ENCODE data around the gene DYNC2H1. TPM values are rescaled to one million over a fixed set of nuclear protein-coding genes. Genes with fewer than 3 reads are reported as not detected.

Gene DYNC2H1
- total RNA-seq, 1 experiment from 2014 or later = 28.9 TPM

- Histone ChIP-seq H3K27ac (ENCODE audit: low read length) (no peak overlapping the region), H3K27me3 (ENCODE audit: low read length) (no peaks in the 10 kb centered on the region), H3K4me3 (ENCODE audit: low read length) (no peak overlapping the region), H3K9me3 (ENCODE audit: low read length) (no peaks in the 10 kb centered on the region), H3K9me2 (replicated peaks; ENCODE audit: low read length) (no peaks in the 10 kb centered on the region), H3K4me1 (ENCODE audit: insufficient read depth, low read length) (peaks cover 5% of the 10 kb centered on the region), H3K4me2 (ENCODE audit: low read length) (no peak overlapping the region), H3F3A (ENCODE audit: low read length, unreplicated experiment) (no peaks in the 10 kb centered on the region), H3K36me3 (ENCODE audit: low read depth, low read length) (no peaks in the 10 kb centered on the region), H3K79me2 (ENCODE audit: low read length) (no peaks in the 10 kb centered on the region), H3K9ac (ENCODE audit: low read length) (no peak overlapping the region), H4K20me1 (ENCODE audit: low read length) (no peaks in the 10 kb centered on the region), H2AFZ (ENCODE audit: low read length) (no peak overlapping the region)
- intact Hi-C loops (cut with micrococcal nuclease) = no loop called here
- no peak for TF ChIP-seq EZH2phosphoT487 (IDR thresholded peaks at IDR 0.05; ENCODE audit: borderline replicate concordance, low read length)
- no peak for TF ChIP-seq CTCF (conservative IDR thresholded peaks at IDR 0.05; ENCODE audit: low read depth, low read length)
- TF ChIP-seq EZH2 (IDR thresholded peaks at IDR 0.05; ENCODE audit: low read length, unreplicated experiment) = no peak
- CTCF ChIA-PET = no interaction called here
- POLR2A ChIA-PET (ENCODE audit: unreplicated experiment) = interaction anchor here (0.6 kb wide), 1 partner anchor 319 kb away, joined by 3 read pairs; no protein-coding TSS in a partner anchor
- BruUV-seq (replicated peaks) = no TSS peak
- peak; percentile 9 for DNase-seq
- ATAC-seq = peak; percentile 31; the same call in 1 of the 2 replicates
Observed at GRCh38 chr11:103215812-103216211, 106.6 kb downstream of the DYNC2H1 start.

GRCh38 chr11:103220133-103220532 is 110.9 kb downstream of the DYNC2H1 start:
- Histone ChIP-seq H3K4me3 (ENCODE audit: low read length) (no peak overlapping the region), H3K27ac (ENCODE audit: low read length) (no peak overlapping the region), H3K36me3 (ENCODE audit: low read depth, low read length) (no peaks in the 10 kb centered on the region), H3K27me3 (ENCODE audit: low read length) (no peaks in the 10 kb centered on the region), H3K9me2 (replicated peaks; ENCODE audit: low read length) (no peaks in the 10 kb centered on the region), H3F3A (ENCODE audit: low read length, unreplicated experiment) (no peaks in the 10 kb centered on the region), H4K20me1 (ENCODE audit: low read length) (no peaks in the 10 kb centered on the region), H3K79me2 (ENCODE audit: low read length) (no peaks in the 10 kb centered on the region), H3K4me1 (ENCODE audit: insufficient read depth, low read length) (peaks cover 5% of the 10 kb centered on the region), H3K4me2 (ENCODE audit: low read length) (no peak overlapping the region), H3K9me3 (ENCODE audit: low read length) (no peaks in the 10 kb centered on the region), H2AFZ (ENCODE audit: low read length) (no peak overlapping the region), H3K9ac (ENCODE audit: low read length) (no peak overlapping the region)
- DNase-seq (no peak), ATAC-seq (no peak)
- ChIA-PET POLR2A (ENCODE audit: unreplicated experiment) (no interaction called here), CTCF (no interaction called here)
- no TSS peak for BruUV-seq (replicated peaks)
- TF ChIP-seq CTCF (conservative IDR thresholded peaks at IDR 0.05; ENCODE audit: low read depth, low read length) = no peak
- no peak for TF ChIP-seq EZH2phosphoT487 (IDR thresholded peaks at IDR 0.05; ENCODE audit: borderline replicate concordance, low read length)
- TF ChIP-seq EZH2 (IDR thresholded peaks at IDR 0.05; ENCODE audit: low read length, unreplicated experiment) = no peak
- intact Hi-C loops (cut with micrococcal nuclease) = no loop called here

- Histone ChIP-seq H3K36me3 (ENCODE audit: low read depth, low read length) (no peaks in the 10 kb centered on the region), H3K27me3 (ENCODE audit: low read length) (no peaks in the 10 kb centered on the region), H3K4me1 (ENCODE audit: insufficient read depth, low read length) (no peaks in the 10 kb centered on the region), H3F3A (ENCODE audit: low read length, unreplicated experiment) (no peaks in the 10 kb centered on the region), H2AFZ (ENCODE audit: low read length) (no peak overlapping the region), H3K9me2 (replicated peaks; ENCODE audit: low read length) (no peaks in the 10 kb centered on the region), H3K4me2 (ENCODE audit: low read length) (no peak overlapping the region), H3K27ac (ENCODE audit: low read length) (no peak overlapping the region), H4K20me1 (ENCODE audit: low read length) (no peaks in the 10 kb centered on the region), H3K9ac (ENCODE audit: low read length) (no peak overlapping the region), H3K4me3 (ENCODE audit: low read length) (no peak overlapping the region), H3K79me2 (ENCODE audit: low read length) (no peaks in the 10 kb centered on the region), H3K9me3 (ENCODE audit: low read length) (no peaks in the 10 kb centered on the region)
- no peak for TF ChIP-seq CTCF (conservative IDR thresholded peaks at IDR 0.05; ENCODE audit: low read depth, low read length)
- no peak for TF ChIP-seq EZH2phosphoT487 (IDR thresholded peaks at IDR 0.05; ENCODE audit: borderline replicate concordance, low read length)
- TF ChIP-seq EZH2 (IDR thresholded peaks at IDR 0.05; ENCODE audit: low read length, unreplicated experiment) = no peak
- ATAC-seq (no peak), DNase-seq (no peak)
- intact Hi-C loops (cut with micrococcal nuclease) = no loop called here
- ChIA-PET CTCF (interaction anchor here (0.6 kb wide), 1 partner anchor 227 kb away, joined by 3 read pairs; no protein-coding TSS in a partner anchor), POLR2A (ENCODE audit: unreplicated experiment) (no interaction called here)
- no TSS peak for BruUV-seq (replicated peaks)
Observed at GRCh38 chr11:103222806-103223205, 113.6 kb downstream of the DYNC2H1 start.

All from PC-3 (cell line).